SK-N-SH treated with all-trans-retinoic acid at 6 μM for 48 hours (cell line): Measurements from ENCODE around the gene GNPTAB.

Experiments used
- ARNTL ChIP-seq: fragments of 450-650 bp; formaldehyde crosslinking; IDR thresholded peaks from 2 replicates; pipeline ENCODE4 v1.5.0; 2020; ENCODE audit warnings: low read depth, mild to moderate bottlenecking, moderate library complexity, borderline replicate concordance
- CSDC2 ChIP-seq: fragments of 250-450 bp; sonication (Bioruptor Pico); IDR thresholded peaks from 2 replicates; pipeline ENCODE4 v1.5.0; 2020; ENCODE audit warnings: mild to moderate bottlenecking, moderate library complexity
- CSRNP3 ChIP-seq: fragments of 250-450 bp; sonication (Bioruptor Pico); IDR thresholded peaks from 2 replicates; pipeline ENCODE4 v1.5.1; 2021; ENCODE audit warnings: mild to moderate bottlenecking, moderate library complexity
- ISL1 ChIP-seq: fragments of 250-450 bp; sonication (Bioruptor Pico); IDR thresholded peaks from 2 replicates; pipeline ENCODE4 v2.1.2; 2022; ENCODE audit warnings: mild to moderate bottlenecking, moderate library complexity
- RARB ChIP-seq: fragments of 250-450 bp; sonication (Bioruptor Pico); IDR thresholded peaks from 2 replicates; pipeline ENCODE4 v1.8.0; 2021; ENCODE audit warnings: mild to moderate bottlenecking, moderate library complexity
- TOX ChIP-seq: fragments of 250-450 bp; sonication (Bioruptor Pico); IDR thresholded peaks from 2 replicates; pipeline ENCODE4 v1.8.0; 2021; ENCODE audit warnings: mild to moderate bottlenecking, moderate library complexity, borderline replicate concordance
- ZFP3 ChIP-seq: fragments of 250-450 bp; sonication (Bioruptor Pico); IDR thresholded peaks from 2 replicates; pipeline ENCODE4 v1.5.0; 2020; ENCODE audit warnings: mild to moderate bottlenecking, moderate library complexity
- ZFP30 ChIP-seq: fragments of 450-650 bp; formaldehyde crosslinking; IDR thresholded peaks from 2 replicates; pipeline ENCODE4 v1.5.0; 2022; ENCODE audit warnings: mild to moderate bottlenecking, moderate library complexity
- ZNF565 ChIP-seq: fragments of 450-650 bp; formaldehyde crosslinking; conservative IDR thresholded peaks from 2 replicates; pipeline ENCODE4 v1.5.0; 2020; ENCODE audit warnings: low read depth, mild to moderate bottlenecking, moderate library complexity
- ZNF8 ChIP-seq: fragments of 450-650 bp; formaldehyde crosslinking; IDR thresholded peaks from 2 replicates; pipeline ENCODE4 v1.5.0; 2020; ENCODE audit warnings: mild to moderate bottlenecking, moderate library complexity
- TF ChIP-seq, protein P1 (sequence below): fragments of 250-450 bp; sonication (Bioruptor Pico); IDR thresholded peaks from 2 replicates; pipeline ENCODE4 v1.8.0; 2020; ENCODE audit warnings: mild to moderate bottlenecking, moderate library complexity, borderline replicate concordance
- TF ChIP-seq, protein P2 (sequence below): fragments of 250-450 bp; sonication (Bioruptor Pico); IDR thresholded peaks from 2 replicates; pipeline ENCODE4 v1.5.1; 2020; ENCODE audit warnings: low read depth, mild to moderate bottlenecking, moderate library complexity

- TF ChIP-seq CSRNP3, result no peak
- TF ChIP-seq CSDC2 (CRISPR knock-in tag), result no peak
- TF ChIP-seq ZNF565 (CRISPR knock-in tag), result no peak
- TF ChIP-seq RARB (CRISPR knock-in tag), result no peak
- TF ChIP-seq ISL1 (CRISPR knock-in tag), result no peak
- TF ChIP-seq, protein P1, sequence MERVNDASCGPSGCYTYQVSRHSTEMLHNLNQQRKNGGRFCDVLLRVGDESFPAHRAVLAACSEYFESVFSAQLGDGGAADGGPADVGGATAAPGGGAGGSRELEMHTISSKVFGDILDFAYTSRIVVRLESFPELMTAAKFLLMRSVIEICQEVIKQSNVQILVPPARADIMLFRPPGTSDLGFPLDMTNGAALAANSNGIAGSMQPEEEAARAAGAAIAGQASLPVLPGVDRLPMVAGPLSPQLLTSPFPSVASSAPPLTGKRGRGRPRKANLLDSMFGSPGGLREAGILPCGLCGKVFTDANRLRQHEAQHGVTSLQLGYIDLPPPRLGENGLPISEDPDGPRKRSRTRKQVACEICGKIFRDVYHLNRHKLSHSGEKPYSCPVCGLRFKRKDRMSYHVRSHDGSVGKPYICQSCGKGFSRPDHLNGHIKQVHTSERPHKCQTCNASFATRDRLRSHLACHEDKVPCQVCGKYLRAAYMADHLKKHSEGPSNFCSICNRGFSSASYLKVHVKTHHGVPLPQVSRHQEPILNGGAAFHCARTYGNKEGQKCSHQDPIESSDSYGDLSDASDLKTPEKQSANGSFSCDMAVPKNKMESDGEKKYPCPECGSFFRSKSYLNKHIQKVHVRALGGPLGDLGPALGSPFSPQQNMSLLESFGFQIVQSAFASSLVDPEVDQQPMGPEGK (CRISPR knock-in tag), result no peak
- no peak for TF ChIP-seq ZNF8 (CRISPR knock-in tag)
- TF ChIP-seq, protein P2, sequence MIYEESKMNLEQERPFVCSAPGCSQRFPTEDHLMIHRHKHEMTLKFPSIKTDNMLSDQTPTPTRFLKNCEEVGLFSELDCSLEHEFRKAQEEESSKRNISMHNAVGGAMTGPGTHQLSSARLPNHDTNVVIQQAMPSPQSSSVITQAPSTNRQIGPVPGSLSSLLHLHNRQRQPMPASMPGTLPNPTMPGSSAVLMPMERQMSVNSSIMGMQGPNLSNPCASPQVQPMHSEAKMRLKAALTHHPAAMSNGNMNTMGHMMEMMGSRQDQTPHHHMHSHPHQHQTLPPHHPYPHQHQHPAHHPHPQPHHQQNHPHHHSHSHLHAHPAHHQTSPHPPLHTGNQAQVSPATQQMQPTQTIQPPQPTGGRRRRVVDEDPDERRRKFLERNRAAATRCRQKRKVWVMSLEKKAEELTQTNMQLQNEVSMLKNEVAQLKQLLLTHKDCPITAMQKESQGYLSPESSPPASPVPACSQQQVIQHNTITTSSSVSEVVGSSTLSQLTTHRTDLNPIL (CRISPR knock-in tag), result no peak
- no peak for TF ChIP-seq TOX (CRISPR knock-in tag)
- no peak for TF ChIP-seq ARNTL (CRISPR knock-in tag)
- no peak for TF ChIP-seq ZFP3
- TF ChIP-seq ZFP30 (CRISPR knock-in tag), result no peak
These were observed 81.1 kb downstream of the GNPTAB start for GRCh38 chr12:101749657-101750056.
